GM19238 (cell line): ENCODE measurements around the gene DCUN1D4.
A peak's percentile ranks its signal among the peaks of the same experiment; 100 is the strongest.
"Not testable (repeated sequence)": the region's sequence is repeated elsewhere in the genome, so short reads cannot be mapped to it uniquely, and the experiment has no call there.

ENCODE experiments used
- DNase-seq: peaks from one replicate; pipeline ENCODE4 v3.0.0; 2011; ENCODE audit warnings: low spot score; ENCODE audit not compliant: insufficient read length

The DCUN1D4 gene

GRCh38 chr4:51893402-51893801, 50.4 kb downstream of the DCUN1D4 start:
- not testable (repeated sequence) for DNase-seq

- DNase-seq: no peak
These were observed 51.2 kb downstream of the DCUN1D4 start for GRCh38 chr4:51894059-51894645.

GRCh38 chr4:51895158-51895557, 52.2 kb downstream of the DCUN1D4 start:
- no peak for DNase-seq

- peak; percentile 61 for DNase-seq
These were observed 53.0 kb downstream of the DCUN1D4 start for GRCh38 chr4:51895816-51896408.

- no peak for DNase-seq
These were observed 58.4 kb downstream of the DCUN1D4 start for GRCh38 chr4:51901363-51901762.

- no peak for DNase-seq
These were observed 63.4 kb downstream of the DCUN1D4 start for GRCh38 chr4:51906167-51906958.

- DNase-seq: no peak
These were observed 64.2 kb downstream of the DCUN1D4 start for GRCh38 chr4:51907006-51907669.

GRCh38 chr4:51909236-51909703, 66.3 kb downstream of the DCUN1D4 start:
- no peak for DNase-seq

- DNase-seq: no peak
These were observed 75.3 kb downstream of the DCUN1D4 start for GRCh38 chr4:51918251-51918650.

GRCh38 chr4:51923343-51923742, 80.4 kb downstream of the DCUN1D4 start:
- DNase-seq: no peak

GRCh38 chr4:51925307-51925706, 82.4 kb downstream of the DCUN1D4 start:
- DNase-seq: no peak

- DNase-seq: no peak
These were observed 87.6 kb downstream of the DCUN1D4 start for GRCh38 chr4:51930557-51930956.

- DNase-seq: no peak
These were observed 88.5 kb downstream of the DCUN1D4 start for GRCh38 chr4:51931461-51931860.

GRCh38 chr4:51932261-51932660, 89.3 kb downstream of the DCUN1D4 start:
- no peak for DNase-seq

- no peak for DNase-seq
These were observed 89.7 kb downstream of the DCUN1D4 start for GRCh38 chr4:51932684-51933083.

GRCh38 chr4:51940460-51940859, 97.5 kb downstream of the DCUN1D4 start:
- DNase-seq: not testable (repeated sequence)

GRCh38 chr4:51942108-51942832, 99.3 kb downstream of the DCUN1D4 start:
- no peak for DNase-seq

- DNase-seq: no peak
These were observed 99.9 kb downstream of the DCUN1D4 start for GRCh38 chr4:51942833-51943215.

- no peak for DNase-seq
These were observed 100.3 kb downstream of the DCUN1D4 start for GRCh38 chr4:51943221-51943620.

GRCh38 chr4:51958199-51958968, 115.4 kb downstream of the DCUN1D4 start:
- no peak for DNase-seq

GRCh38 chr4:51960486-51960885, 117.5 kb downstream of the DCUN1D4 start:
- DNase-seq: no peak
